VCaP (cell line): ENCODE data around the gene METTL25.
A peak's percentile ranks its signal among the peaks of the same experiment; 100 is the strongest.
"Not testable (repeated sequence)": the region's sequence is repeated elsewhere in the genome, so short reads cannot be mapped to it uniquely, and the experiment has no call there.

ENCODE experiments used
- H3K27ac ChIP-seq: fragments of 450-650 bp; 2 replicates; pipeline ENCODE4 v1.5.1; 2017
- CTCF ChIP-seq: fragments of 450-650 bp; conservative IDR thresholded peaks from 2 replicates; pipeline ENCODE4 v1.5.1; 2017; ENCODE audit warnings: mild to moderate bottlenecking, moderate library complexity

METTL25 gene

GRCh38 chr12:82329508-82329907, 28.8 kb upstream of the METTL25 start:
- H3K27ac ChIP-seq, result no peak overlapping the region
- no peak for TF ChIP-seq CTCF

- no peak overlapping the region for H3K27ac ChIP-seq
- no peak for TF ChIP-seq CTCF
These were observed 8.2 kb upstream of the METTL25 start for GRCh38 chr12:82350161-82350560.

GRCh38 chr12:82351390-82351789, 6.9 kb upstream of the METTL25 start:
- H3K27ac ChIP-seq, result no peak overlapping the region
- no peak for TF ChIP-seq CTCF

- peak overlapping the region; percentile 96 for H3K27ac ChIP-seq
- TF ChIP-seq CTCF, result no peak
These were observed 989 bp upstream of the METTL25 start for GRCh38 chr12:82357340-82357739.

GRCh38 chr12:82357845-82358199, 507 bp upstream of the METTL25 start:
- no peak for TF ChIP-seq CTCF
- peak overlapping the region; percentile 96 for H3K27ac ChIP-seq

- peak overlapping the region; percentile 96 for H3K27ac ChIP-seq
- no peak for TF ChIP-seq CTCF
These were observed 768 bp downstream of the METTL25 start for GRCh38 chr12:82359115-82359478.

- not testable (repeated sequence) for H3K27ac ChIP-seq
These were observed 2.5 kb downstream of the METTL25 start for GRCh38 chr12:82360834-82361233.

- H3K27ac ChIP-seq, result no peak overlapping the region
These were observed 3.2 kb downstream of the METTL25 start for GRCh38 chr12:82361461-82361915.

More at GRCh38 chr12:82361461-82361915, 3.2 kb downstream of the METTL25 start:
- no peak for TF ChIP-seq CTCF
